A673 (cell line): Measurements from ENCODE around the gene JHY.

Source experiments
- CTCF ChIP-seq: fragments of 300-800, 200-600 bp; sonication (generic); conservative IDR thresholded peaks from 2 replicates; pipeline ENCODE4 v1.5.1; 2017; ENCODE audit warnings: low read depth, mild to moderate bottlenecking, antibody characterized with exemption, low read length, moderate library complexity, mixed read lengths
- EZH2 ChIP-seq: fragments of 200-600 bp; sonication (generic); IDR thresholded peaks from 2 replicates; pipeline ENCODE4 v1.6.1; 2017; ENCODE audit warnings: borderline replicate concordance, low read depth, mild to moderate bottlenecking, mixed read lengths, antibody characterized with exemption, low read length; ENCODE audit not compliant: poor library complexity, severe bottlenecking

- no peak for TF ChIP-seq EZH2
- TF ChIP-seq CTCF, result no peak
Observed at GRCh38 chr11:122917311-122917710, 34.8 kb downstream of the JHY start.
